ENCODE measurements around the gene TSSC4.
"Not testable (repeated sequence)": the region's sequence is repeated elsewhere in the genome, so short reads cannot be mapped to it uniquely, and the experiment has no call there.

The TSSC4 gene

DNA sequence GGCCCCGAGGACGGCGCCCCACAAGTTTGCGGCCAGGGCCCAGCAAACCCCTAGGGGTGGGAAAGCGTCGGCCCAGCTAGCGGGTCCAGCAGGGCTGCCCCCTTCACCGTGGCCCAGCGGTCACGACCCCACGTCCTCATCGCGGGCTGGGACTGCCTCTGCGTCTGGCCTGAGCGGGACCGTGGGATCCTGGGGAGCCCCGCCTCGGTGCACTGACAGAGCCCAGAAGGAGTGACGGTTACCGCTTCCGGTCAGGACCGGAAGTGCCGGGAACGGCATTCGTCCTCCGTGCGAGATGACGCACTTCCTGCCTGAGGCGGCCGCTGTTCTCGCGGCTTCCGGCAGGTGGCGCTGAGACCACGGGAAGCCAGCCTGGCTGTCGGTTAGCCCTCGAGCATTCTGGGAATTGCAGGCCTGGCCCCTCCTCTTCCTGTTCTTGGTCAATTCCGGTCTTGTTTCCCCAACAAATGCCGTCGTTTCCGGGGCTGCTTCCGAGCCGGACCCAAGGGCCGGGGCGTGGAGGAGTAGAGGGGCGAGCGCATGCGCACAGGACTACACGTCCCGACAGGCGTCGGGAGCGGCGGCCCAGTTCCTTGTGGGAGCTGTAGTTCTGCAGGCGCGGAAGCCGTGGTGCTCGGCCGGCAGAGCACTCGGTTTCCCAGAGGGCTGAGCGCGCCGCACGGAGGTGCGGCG is at the start of gene TSSC4:
Gene TSSC4, plus strand, starts transcription at position 682 of the 693 bp plus-strand sequence. CDS start 1,884 bp downstream, outside the sequence.
- peak; percentile 100 for DNase-seq (ENCODE audit: low spot score)

DNA sequence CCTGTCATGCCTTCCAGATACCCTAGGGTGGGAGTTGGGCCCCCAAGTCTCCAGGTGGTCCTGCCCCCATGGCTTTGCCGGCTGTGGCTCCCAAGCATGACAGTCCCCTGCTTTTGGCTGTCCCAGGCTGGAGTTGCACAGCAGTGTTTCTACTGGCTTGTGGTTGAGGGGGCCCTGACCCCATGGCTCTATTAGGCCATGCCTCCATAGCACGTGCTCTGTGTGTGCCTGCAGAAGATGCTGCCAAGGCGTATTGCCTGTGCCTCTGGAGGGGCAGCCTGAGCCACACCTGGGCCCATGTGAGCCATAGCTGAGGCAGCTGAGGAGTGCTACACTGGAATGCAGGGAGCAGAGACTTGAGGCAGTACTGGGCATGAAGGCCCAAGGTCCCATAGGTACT is 48.8 kb upstream of the TSSC4 start:
- DNase-seq (ENCODE audit: low spot score) = no peak

DNA sequence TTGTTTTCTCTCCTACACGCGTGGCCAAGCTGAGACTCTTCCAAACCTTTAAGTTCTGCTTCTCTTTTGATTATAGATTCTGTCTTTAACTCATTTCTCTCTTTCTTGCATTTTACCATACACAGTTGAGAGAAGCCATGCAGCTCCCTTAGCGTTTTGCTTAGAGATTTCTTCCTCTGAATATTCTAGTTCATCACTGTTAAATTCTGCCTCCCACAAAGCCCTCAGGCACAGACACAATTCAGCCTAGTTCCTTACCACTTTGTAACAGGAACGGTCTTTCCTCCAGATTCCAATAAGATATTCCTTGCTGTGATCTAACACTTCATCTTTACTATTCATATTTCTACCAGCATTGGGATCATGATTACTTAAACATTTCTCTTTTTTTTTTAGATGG is 48.1 kb upstream of the TSSC4 start:
- DNase-seq (ENCODE audit: low spot score) = no peak

DNA sequence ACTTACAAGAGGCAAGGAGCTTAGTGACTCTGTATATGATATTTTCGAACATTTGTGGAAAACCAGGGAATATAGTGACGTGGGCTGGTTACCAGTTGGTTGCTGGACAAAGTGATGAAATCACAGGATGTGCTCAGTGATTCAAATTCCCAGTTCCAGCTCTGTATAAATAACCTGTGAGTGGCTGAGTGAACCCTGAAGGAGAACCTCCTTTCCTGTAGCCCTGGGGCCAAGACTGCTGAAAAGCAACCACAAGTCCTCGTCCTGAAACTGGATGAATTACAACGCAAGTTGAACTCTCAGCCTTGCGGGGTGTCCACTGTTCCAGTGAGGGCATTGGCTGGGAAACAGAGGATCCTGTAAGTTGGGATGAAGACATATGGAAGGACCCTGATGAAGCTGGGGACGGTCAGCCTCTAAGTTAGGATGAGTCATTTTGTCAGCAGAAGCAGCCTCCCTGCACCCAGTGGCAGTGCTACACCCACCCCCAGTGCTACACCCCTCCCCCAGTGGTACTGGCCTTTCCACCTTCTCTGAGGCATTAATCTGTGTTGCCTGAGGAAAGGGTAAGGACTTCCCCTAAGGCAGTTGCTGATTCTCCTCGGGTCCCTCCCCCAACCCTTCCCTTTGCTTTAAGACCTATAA is 45.4 kb upstream of the TSSC4 start:
- DNase-seq (ENCODE audit: low spot score) = no peak

DNA sequence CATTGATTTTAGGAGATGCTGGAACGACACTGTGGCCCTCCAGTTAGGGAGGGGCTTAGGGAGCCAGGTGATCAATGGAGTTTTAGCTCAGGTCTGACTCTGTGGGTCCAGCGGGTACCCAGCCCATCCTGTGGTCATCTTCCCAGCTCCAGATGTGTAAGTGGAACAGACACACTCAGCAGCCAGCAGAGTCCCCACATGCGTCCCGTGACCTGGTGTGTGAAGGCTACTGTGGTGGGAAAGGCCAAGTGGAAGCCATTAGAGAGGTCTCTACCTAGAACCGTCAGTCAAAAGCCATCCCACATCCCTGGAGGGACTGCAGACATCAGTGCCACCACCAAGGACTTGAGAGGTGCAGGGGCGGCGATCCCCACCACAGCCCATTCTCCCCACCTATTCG is 43.3 kb upstream of the TSSC4 start:
- DNase-seq (ENCODE audit: low spot score) = no peak

DNA sequence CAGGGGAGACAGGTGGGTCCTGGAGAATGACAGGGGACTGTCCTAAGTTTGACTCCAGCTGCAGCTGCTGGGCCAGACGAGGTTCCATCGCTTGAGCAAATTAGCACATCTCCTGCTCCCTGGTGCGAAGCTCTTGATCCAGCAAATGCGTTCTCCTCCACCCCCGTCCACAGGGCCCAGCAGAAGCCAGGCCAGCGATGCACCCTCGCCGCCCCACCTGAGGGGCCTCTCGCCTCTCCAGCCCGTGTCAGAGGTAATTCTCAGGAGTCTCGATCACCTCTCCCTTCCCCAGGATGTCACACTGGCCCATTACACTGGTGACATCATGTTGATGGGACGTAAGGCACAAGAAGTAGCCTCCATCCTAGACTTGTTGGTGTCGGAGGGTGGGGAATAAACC is 42.9 kb upstream of the TSSC4 start:
- DNase-seq (ENCODE audit: low spot score) = not testable (repeated sequence)

DNA sequence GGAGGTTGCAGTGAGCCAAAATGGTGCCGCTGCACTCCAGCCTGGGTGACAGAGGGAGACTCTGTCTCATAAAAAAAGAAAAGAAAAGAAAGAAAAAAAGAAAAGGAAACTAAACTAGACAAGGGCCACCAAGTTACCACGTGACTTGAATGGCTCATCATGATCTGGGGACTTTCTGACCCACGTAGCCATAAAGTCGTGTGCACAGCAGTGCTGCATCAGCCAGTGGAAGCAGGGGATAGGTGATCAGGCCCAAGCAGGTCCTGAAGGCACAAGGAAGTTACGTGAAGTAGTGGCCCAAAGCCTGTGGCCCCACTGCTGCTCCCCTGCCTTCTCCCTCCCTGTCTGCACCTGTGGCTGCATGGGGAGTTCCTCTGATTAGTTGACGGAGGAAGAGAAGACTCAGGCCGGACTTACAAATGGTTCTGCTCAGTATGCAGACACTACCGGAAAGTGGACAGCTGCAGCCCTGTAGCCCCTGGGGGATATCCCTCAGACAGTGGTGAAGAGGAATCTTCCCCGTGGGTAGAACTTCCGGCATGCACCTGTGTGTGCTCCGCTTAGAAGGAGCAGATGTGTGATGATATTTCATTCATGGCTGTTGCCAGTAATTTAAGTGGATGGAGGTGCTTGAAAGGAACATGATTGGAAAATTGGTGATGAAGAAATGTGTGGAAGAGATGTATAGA is 41.7 kb upstream of the TSSC4 start:
- DNase-seq (ENCODE audit: low spot score) = no peak

DNA sequence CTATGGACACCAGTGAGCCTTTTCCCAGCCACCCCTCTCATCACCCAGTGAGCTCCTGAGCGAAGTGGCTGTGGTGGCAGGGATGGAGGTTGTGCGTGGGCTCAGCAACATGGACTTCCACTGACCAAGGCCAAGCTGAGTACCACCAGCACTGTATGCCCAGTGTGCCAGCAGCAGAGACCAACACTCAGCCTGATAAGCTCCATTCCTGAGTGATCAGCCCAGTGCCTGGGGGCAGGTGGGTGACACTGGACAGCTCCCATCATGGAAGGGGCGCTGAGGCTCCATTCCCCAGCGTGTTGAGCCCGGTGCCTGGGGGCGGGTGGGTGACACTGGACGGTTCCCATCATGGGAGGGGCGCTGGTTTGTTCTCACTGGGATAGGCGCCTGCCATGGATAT is 41.0 kb upstream of the TSSC4 start:
- no peak for DNase-seq (ENCODE audit: low spot score)

DNA sequence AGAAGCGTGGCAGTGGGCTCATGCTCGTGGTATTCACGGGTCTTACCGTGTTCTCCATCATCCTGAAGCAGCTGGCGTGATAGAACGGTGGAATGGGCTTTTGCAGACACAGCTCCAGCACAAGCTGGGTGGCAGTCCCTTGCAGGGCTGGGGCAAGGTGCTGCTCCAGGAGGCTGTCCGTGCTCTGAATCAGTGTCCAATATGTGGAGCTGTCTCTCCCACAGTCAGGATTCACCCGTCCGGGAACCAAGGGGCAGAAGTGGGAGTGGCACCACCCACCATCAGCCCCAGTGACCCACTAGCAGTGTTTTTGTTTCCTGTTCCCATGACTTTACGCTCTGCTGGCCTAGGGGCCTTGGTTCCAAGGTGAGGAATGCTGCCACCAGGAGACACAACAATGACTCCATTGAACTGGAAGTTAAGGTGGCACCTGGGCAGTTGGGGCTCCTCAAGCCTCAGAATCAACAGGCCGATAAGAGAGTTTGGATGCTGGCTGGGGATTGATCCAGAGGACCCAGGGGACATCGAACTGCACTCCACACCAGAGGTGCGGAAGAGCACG is 40.4 kb upstream of the TSSC4 start:
- no peak for DNase-seq (ENCODE audit: low spot score)

DNA sequence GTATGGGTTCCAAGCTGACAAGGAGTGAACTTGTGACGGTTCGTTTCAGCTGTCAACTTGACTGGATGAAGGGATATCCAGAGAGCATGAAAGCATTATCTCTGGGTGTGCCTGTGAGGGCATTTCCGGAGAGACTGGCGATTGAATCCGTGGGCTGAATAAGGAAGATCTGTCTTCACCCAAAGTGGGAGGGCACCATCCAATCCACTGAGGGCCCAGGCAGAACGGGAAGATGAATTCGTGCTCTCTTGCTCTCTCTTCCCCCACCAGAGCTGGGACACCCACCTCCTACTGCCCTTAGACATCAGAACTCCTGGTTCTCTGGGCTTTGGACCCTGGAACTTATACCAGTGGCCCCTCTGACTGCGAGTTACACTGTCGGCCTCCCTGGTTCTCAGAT is 39.0 kb upstream of the TSSC4 start:
- no peak for DNase-seq (ENCODE audit: low spot score)

DNA sequence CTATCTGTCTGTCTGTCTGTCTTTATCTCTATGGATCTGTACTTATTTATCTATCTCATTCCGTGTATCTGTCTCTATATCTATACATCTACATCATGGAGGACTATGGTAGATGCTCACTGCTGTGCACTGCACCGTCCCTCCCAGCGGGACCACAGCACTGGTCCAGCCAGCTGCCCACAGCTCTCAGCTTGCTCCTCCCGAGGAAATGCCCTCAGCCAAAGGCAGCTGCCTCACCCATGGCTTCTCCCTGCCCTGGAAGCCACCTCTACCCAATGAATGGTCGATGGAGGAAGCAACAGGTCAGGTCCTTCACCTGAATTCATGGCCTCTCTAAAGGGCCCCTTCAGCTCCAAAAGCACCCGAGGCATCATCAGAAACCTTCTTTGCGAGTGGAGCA is 38.1 kb upstream of the TSSC4 start:
- no peak for DNase-seq (ENCODE audit: low spot score)

DNA sequence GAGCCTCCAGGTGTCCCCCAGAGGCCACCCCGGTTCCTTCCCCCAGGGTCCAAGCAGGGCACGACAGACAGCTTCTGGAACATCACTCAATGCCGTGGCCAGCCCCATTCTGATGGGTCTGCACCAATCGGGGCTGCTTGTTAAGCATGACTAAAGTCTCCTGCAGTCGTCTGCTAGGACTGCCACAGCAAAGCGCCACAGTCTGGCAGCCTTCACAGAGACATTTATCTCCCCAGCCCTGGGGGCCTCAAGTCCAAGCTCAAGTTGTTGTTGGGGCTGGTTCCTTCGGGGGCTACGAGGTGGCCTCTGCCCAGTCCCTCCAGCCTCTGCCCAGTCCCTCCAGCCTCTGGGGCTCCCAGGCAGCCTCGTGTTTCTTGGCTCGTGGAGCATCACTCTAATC is 37.4 kb upstream of the TSSC4 start:
- no peak for DNase-seq (ENCODE audit: low spot score)

DNA sequence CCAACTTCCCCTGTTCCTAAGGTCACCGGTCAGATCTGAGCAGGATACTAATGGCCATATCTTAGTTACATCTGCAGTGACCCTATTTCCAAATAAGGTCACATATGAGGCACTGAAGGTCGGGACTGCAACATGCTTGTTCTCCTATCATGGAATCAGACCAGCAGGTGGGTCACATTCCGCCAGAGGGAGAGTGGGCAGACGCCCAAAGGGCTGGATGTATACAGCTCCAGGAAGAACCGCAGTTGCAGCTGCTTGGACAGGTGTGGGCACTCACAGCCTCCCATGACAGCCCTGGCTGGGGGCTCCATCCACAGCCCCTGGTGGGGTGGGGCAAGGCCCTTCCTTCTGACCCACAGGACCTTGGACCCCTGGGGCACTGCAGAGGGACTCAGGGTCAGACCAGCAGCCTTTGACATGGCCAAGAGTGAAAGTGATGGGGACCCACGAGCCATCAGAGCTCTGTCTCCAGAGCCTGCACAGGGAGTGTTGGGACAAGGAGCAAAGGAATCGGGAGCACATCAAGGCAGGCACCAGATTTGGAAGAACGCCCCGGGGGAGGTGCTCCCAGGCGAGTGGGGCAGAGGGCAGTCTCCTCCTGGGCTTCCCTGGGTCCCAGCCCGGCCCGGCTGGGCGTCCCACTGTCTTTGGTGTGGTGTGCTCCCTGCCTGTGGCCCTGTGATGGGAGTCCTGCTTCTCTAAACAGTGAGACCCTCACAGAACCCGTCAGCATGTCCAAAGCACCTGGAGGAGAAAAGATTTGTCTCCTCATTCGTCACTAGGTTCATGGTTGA is 36.8 kb upstream of the TSSC4 start:
- no peak for DNase-seq (ENCODE audit: low spot score)

DNA sequence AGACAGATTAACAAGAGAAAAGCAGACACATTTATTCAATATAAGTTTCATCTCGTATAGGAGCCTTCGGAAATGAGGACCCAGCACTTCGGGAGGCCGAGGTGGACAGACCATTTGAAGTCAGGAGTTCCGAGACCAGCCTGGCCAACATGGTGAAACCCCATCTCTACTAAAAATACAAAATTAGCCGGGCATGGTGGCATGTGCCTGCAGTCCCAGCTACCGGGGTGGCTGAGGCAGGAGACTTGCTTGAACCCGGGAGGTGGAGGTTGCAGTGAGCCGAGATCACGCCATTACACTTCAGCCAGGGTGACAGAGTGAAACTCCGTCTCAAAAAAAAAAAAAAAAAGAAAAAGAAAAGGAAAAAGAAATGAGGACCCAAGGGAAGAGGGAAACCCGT is 36.2 kb upstream of the TSSC4 start:
- not testable (repeated sequence) for DNase-seq (ENCODE audit: low spot score)

DNA sequence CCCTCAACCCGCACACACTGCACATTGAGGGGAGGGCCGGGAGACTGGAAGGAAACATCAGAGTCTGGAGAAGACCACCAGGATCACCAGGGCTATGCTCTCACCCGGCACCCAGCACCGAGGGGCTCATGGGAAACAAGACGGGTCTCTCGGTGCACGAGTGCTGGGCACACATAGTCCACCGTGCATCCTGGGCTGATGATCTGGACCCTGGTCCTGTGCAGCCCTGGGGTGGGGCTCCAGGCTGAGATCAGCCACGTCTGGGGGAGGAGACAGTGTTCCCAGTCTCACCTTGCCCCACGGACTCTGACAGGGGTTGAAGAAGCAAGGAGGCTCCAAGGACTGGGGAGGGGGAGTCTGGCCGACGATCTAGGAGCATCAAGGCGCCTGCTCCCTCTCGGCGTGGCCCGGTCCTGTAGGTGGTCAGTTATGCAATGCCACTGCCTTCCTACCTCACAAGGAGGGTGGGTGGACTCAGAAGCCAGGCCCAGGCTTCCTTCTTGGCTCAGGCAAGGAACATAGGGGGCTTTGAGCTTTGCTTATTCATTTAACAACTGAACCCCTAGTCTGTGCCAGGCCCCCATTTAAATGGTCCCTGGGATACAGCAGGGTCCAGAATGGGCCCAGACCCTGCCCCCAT is 34.9 kb upstream of the TSSC4 start:
- no peak for DNase-seq (ENCODE audit: low spot score)

DNA sequence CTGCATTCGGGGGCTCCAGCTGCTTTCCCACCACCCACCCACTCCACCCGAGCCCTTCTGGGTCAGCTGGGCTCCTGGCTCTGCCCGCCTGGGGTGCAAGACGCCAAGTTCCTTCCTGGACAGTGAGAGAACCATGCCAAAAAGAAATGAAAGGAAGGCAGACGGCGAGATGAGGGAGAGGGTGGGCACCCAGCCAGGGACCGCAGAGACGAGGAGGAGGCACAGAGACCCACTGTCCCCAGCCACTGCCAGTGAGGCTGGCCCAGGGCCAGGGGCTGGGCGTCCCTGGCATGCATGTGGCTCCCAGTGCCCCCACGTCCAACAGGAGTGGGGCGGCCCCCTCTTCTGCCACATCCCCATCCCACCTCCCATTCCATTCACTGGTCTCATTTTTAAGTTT is 34.3 kb upstream of the TSSC4 start:
- no peak for DNase-seq (ENCODE audit: low spot score)

DNA sequence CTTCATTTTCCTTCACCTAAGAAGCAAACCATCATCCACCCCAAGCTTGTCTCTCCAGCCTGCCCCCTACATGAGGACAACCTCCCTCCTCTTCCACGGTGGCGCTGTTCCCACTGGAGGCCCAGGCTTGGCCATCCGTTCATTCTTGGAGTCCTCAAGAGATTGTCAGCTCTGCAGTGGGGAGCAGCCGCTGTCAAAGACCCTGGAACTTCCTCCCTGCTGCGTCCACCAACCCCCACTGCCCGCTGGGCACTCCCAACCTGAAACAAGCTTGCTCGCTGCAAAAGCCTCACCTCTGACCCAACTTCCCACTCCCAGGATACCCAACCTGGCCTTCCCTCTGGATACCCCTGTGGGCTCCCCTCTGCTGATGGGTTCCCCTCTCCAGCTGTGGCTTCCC is 33.8 kb upstream of the TSSC4 start:
- no peak for DNase-seq (ENCODE audit: low spot score)

DNA sequence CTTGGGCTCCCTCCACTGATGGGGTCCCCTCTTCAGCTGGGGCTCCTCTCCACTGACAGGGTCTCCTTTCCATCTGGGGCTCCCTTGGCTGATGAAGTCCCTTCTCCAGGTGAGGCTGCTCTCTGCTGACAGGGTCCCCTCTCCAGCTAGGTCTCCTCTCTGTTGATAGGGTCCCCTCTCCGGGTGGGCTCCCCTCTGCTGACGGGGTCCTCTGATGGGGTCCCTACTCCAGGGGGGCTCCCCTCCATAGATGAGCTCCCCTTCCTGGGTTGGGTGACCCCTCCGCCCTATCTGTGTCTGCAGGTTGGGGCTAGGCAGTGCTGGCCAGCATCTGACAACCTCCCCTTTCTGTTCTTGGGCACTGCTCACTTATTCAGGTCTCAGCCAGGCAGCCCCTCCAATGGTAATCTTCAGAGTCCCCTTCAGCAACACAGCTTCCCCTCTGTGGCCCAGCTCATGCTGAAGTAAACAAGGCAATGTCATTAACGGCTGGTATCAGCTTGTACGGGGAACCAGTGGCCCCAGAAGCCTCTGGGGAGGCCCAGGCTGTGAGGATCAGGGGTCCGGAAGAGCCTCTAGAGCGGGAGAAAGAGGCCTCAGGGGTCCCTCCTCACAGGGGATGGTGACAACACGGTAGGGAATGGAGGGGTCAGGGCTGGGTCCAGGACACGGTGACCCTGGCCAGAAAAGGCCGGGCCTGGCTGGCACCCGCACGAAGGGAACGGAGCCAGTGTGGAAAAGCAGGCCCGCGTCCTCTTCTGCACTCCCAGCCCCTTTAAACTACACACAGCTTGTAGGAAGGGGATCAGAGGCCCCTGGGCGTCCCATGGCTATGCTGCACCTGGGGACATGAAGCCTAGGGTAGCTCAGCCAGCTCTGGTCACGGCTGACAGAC is 33.0 kb upstream of the TSSC4 start:
- no peak for DNase-seq (ENCODE audit: low spot score)

DNA sequence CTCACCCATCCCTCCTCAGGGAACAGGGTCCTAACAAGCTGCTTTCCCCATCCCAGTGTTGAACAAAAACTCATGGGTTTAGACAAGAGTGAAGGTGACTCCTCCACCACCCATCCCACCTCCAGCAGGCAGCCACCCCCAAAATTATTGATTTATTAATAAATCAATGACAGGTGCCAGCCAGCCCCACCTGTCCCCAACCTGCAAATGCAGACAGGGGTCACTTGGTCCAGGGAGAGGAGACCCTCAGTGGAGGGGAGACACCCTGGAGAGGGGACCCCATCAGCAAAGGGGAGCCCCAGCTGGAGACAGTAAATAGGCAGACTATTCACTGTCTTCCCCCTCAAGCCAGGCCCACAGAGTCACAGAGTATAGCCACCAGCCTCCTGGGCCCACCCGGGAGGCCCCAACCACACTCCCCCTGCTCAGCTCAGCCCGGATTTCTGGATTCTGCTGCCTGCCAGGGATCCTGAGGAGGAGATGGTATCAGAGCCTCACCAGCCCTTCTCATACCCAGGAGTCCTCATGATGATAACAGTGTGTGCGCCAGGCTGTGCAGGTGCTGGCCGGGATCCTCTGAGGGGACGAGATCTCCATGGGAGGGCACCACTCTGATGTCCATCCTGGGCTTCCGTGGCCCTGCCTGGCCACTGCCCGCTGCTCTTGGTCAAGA is 32.2 kb upstream of the TSSC4 start:
- no peak for DNase-seq (ENCODE audit: low spot score)

DNA sequence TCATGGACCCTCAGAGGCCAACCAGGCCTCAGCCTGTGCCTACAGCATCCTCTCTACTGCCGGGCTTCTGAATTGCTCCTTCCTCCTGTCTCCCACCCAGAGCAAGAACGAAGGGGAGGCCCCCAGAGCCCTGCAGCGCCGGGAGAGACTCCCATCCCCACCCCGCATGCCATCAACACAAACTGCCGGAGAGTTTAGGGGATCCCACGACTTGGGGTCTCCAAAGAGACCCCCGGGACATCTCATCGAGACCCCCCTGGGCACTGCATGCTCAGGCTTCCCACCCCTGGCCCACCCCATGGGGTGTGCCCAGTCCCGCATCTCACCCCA is 31.7 kb upstream of the TSSC4 start:
- no peak for DNase-seq (ENCODE audit: low spot score)
